Measurements from ENCODE around the gene CDHR5.

The CDHR5 gene

DNA sequence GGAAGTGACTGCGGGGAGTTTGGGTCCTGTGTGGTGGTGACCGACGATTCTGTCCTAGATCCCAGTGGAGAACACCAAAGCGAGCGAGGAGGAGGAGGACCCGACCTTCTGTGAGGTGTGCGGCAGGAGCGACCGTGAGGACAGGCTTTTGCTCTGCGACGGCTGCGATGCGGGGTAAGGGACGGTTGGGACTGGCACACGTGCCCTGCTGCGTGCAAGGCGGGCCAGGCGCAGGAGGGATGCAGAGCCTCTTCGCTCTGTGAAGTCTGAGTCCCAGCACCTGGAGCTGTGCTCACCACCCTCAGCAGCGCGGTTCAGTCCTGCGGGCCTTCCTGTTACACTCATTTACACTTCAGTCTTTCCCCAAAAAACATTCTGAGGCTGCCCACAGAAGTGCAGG lies 32.3 kb downstream of the CDHR5 start:
- Histone ChIP-seq H3K36me3 (ENCODE audit: control insufficient read depth in 5 of 5, insufficient read depth in 5 of 5, low read length in 5 of 5) (peaks cover 0 to 93% (median 82%) of the 10 kb centered on the region in 5 donors), H3K27me3 (ENCODE audit: control insufficient read depth in 5 of 5, insufficient read depth in 4 of 5, low read length in 5 of 5) (no peaks in the 10 kb centered on the region), H3K4me1 (ENCODE audit: control insufficient read depth in 5 of 5, insufficient read depth in 5 of 5, low read length in 5 of 5) (peaks cover 0 to 5% (median 0%) of the 10 kb centered on the region in 5 donors), H3K4me3 (ENCODE audit: low read depth in 1 of 5, low read length in 5 of 5) (no peak overlapping the region), H3K9me3 (ENCODE audit: control insufficient read depth in 5 of 5, low read length in 5 of 5) (no peaks in the 10 kb centered on the region), H3K9ac (ENCODE audit: low read length in 5 of 5) (no peak overlapping the region), H3K27ac (ENCODE audit: low read depth, low read length) (no peak overlapping the region)

DNA sequence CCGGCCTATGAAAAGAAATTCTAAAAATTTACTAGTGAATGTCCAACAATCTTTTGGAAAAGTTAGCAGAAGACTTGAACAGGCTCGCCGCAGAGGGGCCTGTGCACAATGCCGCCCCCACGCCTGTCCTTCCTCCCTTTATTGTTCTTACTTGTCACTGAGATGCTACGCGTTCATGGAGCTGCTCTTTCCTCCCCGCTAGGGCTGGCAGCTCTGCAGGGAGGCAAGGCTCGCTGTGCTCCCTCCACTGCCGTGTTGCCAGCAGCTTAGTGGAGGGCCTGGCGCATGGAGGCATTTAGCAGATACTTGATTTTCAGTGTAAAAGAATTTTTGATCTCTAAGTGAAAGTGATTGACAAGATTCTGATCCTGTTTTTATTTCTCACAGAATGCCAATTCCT lies 33.8 kb downstream of the CDHR5 start:
- Histone ChIP-seq H3K4me3 (ENCODE audit: low read depth in 1 of 5, low read length in 5 of 5) (no peak overlapping the region), H3K4me1 (ENCODE audit: control insufficient read depth in 5 of 5, insufficient read depth in 5 of 5, low read length in 5 of 5) (peaks cover 0 to 5% (median 0%) of the 10 kb centered on the region in 5 donors), H3K9ac (ENCODE audit: low read length in 5 of 5) (no peak overlapping the region), H3K9me3 (ENCODE audit: control insufficient read depth in 5 of 5, low read length in 5 of 5) (no peaks in the 10 kb centered on the region), H3K36me3 (ENCODE audit: control insufficient read depth in 5 of 5, insufficient read depth in 5 of 5, low read length in 5 of 5) (peaks cover 0 to 94% (median 82%) of the 10 kb centered on the region in 5 donors), H3K27ac (ENCODE audit: low read depth, low read length) (no peak overlapping the region), H3K27me3 (ENCODE audit: control insufficient read depth in 5 of 5, insufficient read depth in 4 of 5, low read length in 5 of 5) (no peaks in the 10 kb centered on the region)

DNA sequence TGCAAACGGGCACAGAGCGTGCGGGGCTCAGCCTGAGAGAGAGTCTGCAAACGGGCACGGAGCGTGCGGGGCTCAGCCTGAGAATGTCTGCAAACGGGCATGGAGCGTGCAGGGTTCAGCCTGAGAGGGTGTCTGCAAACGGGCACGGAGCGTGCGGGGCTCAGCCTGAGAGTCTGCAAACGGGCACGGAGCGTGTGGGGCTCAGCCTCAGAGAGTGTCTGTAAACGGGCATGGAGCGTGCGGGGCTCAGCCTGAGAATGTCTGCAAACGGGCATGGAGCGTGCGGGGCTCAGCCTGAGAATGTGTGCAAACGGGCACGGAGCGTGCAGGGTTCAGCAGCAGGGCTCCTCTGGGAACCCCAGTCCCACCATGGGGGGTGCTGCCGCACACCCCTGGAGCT lies 35.0 kb downstream of the CDHR5 start:
- peaks cover 0 to 88% (median 71%) of the 10 kb centered on the region in 5 donors for H3K36me3 ChIP-seq (ENCODE audit: control insufficient read depth in 5 of 5, insufficient read depth in 5 of 5, low read length in 5 of 5)
- no peaks in the 10 kb centered on the region for H3K9me3 ChIP-seq (ENCODE audit: control insufficient read depth in 5 of 5, low read length in 5 of 5)
- H3K27me3 ChIP-seq (ENCODE audit: control insufficient read depth in 5 of 5, insufficient read depth in 4 of 5, low read length in 5 of 5), result no peaks in the 10 kb centered on the region
- H3K9ac ChIP-seq (ENCODE audit: low read length in 5 of 5), result no peak overlapping the region
- no peak overlapping the region for H3K4me3 ChIP-seq (ENCODE audit: low read depth in 1 of 5, low read length in 5 of 5)
- H3K4me1 ChIP-seq (ENCODE audit: control insufficient read depth in 5 of 5, insufficient read depth in 5 of 5, low read length in 5 of 5), result peaks cover 0 to 5% (median 0%) of the 10 kb centered on the region in 5 donors
- H3K27ac ChIP-seq (ENCODE audit: low read depth, low read length), result no peak overlapping the region

GRCh38 chr11:587978-588380 lies 36.8 kb downstream of the CDHR5 start:
- H3K4me3 ChIP-seq (ENCODE audit: low read depth in 1 of 5, low read length in 5 of 5), result no peak overlapping the region
- H3K4me1 ChIP-seq (ENCODE audit: control insufficient read depth in 5 of 5, insufficient read depth in 5 of 5, low read length in 5 of 5), result peaks cover 0 to 5% (median 0%) of the 10 kb centered on the region in 5 donors
- no peak overlapping the region for H3K27ac ChIP-seq (ENCODE audit: low read depth, low read length)
- no peaks in the 10 kb centered on the region for H3K27me3 ChIP-seq (ENCODE audit: control insufficient read depth in 5 of 5, insufficient read depth in 4 of 5, low read length in 5 of 5)
- H3K36me3 ChIP-seq (ENCODE audit: control insufficient read depth in 5 of 5, insufficient read depth in 5 of 5, low read length in 5 of 5), result peaks cover 0 to 85% (median 69%) of the 10 kb centered on the region in 5 donors
- H3K9ac ChIP-seq (ENCODE audit: low read length in 5 of 5), result no peak overlapping the region
- no peaks in the 10 kb centered on the region for H3K9me3 ChIP-seq (ENCODE audit: control insufficient read depth in 5 of 5, low read length in 5 of 5)

GRCh38 chr11:587546-587945 lies 37.2 kb downstream of the CDHR5 start:
- H3K27ac ChIP-seq (ENCODE audit: low read depth, low read length), result no peak overlapping the region
- H3K36me3 ChIP-seq (ENCODE audit: control insufficient read depth in 5 of 5, insufficient read depth in 5 of 5, low read length in 5 of 5), result peaks cover 0 to 84% (median 64%) of the 10 kb centered on the region in 5 donors
- H3K4me1 ChIP-seq (ENCODE audit: control insufficient read depth in 5 of 5, insufficient read depth in 5 of 5, low read length in 5 of 5), result peaks cover 0 to 5% (median 0%) of the 10 kb centered on the region in 5 donors
- H3K9ac ChIP-seq (ENCODE audit: low read length in 5 of 5), result no peak overlapping the region
- no peaks in the 10 kb centered on the region for H3K27me3 ChIP-seq (ENCODE audit: control insufficient read depth in 5 of 5, insufficient read depth in 4 of 5, low read length in 5 of 5)
- no peaks in the 10 kb centered on the region for H3K9me3 ChIP-seq (ENCODE audit: control insufficient read depth in 5 of 5, low read length in 5 of 5)
- H3K4me3 ChIP-seq (ENCODE audit: low read depth in 1 of 5, low read length in 5 of 5), result no peak overlapping the region

DNA sequence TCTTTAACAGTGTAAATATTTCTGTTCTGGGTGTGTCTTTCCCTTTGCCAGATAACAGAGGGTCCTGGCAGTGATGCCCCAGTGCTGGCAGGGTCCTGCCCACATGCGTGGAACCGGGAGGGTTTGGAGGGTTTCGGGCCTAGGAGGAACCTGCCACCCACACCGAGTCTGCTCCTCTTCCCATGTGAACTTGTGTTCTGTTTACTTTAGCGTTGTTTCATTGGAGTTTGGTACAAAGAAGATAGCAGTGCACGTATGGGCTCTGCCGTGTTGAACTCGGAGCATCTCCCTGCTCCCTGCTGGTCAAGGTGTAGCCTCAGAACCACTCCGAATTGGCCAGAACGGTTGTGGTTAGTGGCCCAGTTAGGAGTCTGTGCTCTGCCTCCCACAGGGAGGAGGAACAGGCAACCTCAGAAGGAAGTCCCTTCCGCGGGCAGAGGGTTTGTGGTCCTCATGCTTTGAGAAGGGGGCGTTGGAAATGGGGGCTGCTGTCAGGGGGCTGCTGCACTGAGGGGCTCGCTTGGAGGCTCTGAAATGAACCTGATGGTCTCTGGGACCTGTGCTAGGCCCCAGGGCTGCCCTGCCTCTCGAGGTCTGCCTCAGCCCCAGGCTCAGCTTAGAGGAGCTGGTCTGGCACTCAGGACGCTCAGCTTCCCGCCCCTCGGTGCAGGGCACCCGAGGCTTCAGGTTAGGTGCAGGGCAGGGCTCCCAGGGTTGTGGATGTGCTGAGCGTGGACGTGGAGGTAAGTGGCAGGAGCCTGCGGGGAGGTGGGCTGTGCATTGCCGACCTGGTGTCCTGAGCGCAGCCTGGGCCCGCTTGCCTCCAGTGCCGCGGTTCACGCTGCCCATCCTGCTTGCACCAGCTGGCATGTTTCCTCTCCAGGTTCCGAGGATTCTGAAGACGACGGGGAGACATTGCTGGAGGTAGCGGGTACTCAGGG lies 38.1 kb downstream of the CDHR5 start:
- Histone ChIP-seq H3K27me3 (ENCODE audit: control insufficient read depth in 5 of 5, insufficient read depth in 4 of 5, low read length in 5 of 5) (no peaks in the 10 kb centered on the region), H3K36me3 (ENCODE audit: control insufficient read depth in 5 of 5, insufficient read depth in 5 of 5, low read length in 5 of 5) (peaks cover 0 to 85% (median 65%) of the 10 kb centered on the region in 5 donors), H3K27ac (ENCODE audit: low read depth, low read length) (no peak overlapping the region)

GRCh38 chr11:584287-584686 lies 40.5 kb downstream of the CDHR5 start:
- H3K36me3 ChIP-seq (ENCODE audit: control insufficient read depth in 5 of 5, insufficient read depth in 5 of 5, low read length in 5 of 5), result peaks cover 0 to 65% (median 44%) of the 10 kb centered on the region in 5 donors
- no peaks in the 10 kb centered on the region for H3K27me3 ChIP-seq (ENCODE audit: control insufficient read depth in 5 of 5, insufficient read depth in 4 of 5, low read length in 5 of 5)
- no peak overlapping the region for H3K27ac ChIP-seq (ENCODE audit: low read depth, low read length)
- no peak overlapping the region for H3K4me3 ChIP-seq (ENCODE audit: low read depth in 1 of 5, low read length in 5 of 5)
- no peak overlapping the region for H3K9ac ChIP-seq (ENCODE audit: low read length in 5 of 5)
- H3K4me1 ChIP-seq (ENCODE audit: control insufficient read depth in 5 of 5, insufficient read depth in 5 of 5, low read length in 5 of 5), result peaks cover 2 to 16% (median 14%) of the 10 kb centered on the region in 5 donors
- H3K9me3 ChIP-seq (ENCODE audit: control insufficient read depth in 5 of 5, low read length in 5 of 5), result no peaks in the 10 kb centered on the region

More for the DNA sequence above, 38.1 kb downstream of the CDHR5 start:
- Histone ChIP-seq H3K4me1 (ENCODE audit: control insufficient read depth in 5 of 5, insufficient read depth in 5 of 5, low read length in 5 of 5) (peaks cover 0 to 5% (median 0%) of the 10 kb centered on the region in 5 donors), H3K9ac (ENCODE audit: low read length in 5 of 5) (no peak overlapping the region), H3K9me3 (ENCODE audit: control insufficient read depth in 5 of 5, low read length in 5 of 5) (no peaks in the 10 kb centered on the region), H3K4me3 (ENCODE audit: low read depth in 1 of 5, low read length in 5 of 5) (no peak overlapping the region)

- no peak overlapping the region for H3K27ac ChIP-seq (ENCODE audit: low read depth, low read length)
- H3K27me3 ChIP-seq (ENCODE audit: control insufficient read depth in 5 of 5, insufficient read depth in 4 of 5, low read length in 5 of 5), result no peaks in the 10 kb centered on the region
- H3K4me3 ChIP-seq (ENCODE audit: low read depth in 1 of 5, low read length in 5 of 5), result no peak overlapping the region
- peaks cover 0 to 43% (median 24%) of the 10 kb centered on the region in 5 donors for H3K36me3 ChIP-seq (ENCODE audit: control insufficient read depth in 5 of 5, insufficient read depth in 5 of 5, low read length in 5 of 5)
- H3K9ac ChIP-seq (ENCODE audit: low read length in 5 of 5), result no peak overlapping the region
- peaks cover 16 to 41% (median 32%) of the 10 kb centered on the region in 5 donors for H3K4me1 ChIP-seq (ENCODE audit: control insufficient read depth in 5 of 5, insufficient read depth in 5 of 5, low read length in 5 of 5)
- H3K9me3 ChIP-seq (ENCODE audit: control insufficient read depth in 5 of 5, low read length in 5 of 5), result no peaks in the 10 kb centered on the region
These were observed 43.0 kb downstream of the CDHR5 start for GRCh38 chr11:581752-582151.

DNA sequence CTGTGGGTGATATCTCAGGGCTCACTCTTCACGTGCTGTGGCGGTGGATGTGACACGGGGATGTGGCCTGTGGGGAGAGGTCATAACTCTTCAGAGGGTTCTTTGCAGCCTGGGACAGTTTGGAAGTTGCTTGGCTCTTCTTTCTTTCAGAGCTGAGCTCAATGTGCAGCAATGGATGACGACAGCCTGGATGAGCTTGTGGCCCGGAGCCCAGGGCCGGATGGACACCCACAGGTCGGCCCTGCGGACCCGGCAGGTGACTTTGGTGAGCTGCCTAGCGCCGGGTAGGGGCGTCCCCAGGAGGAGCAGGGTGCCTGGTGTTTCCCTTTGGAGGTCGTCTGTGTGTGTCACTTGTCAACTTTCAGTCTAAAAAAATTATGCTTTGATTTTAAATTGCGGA lies 43.4 kb downstream of the CDHR5 start:
- no peak overlapping the region for H3K9ac ChIP-seq (ENCODE audit: low read length in 5 of 5)
- no peaks in the 10 kb centered on the region for H3K9me3 ChIP-seq (ENCODE audit: control insufficient read depth in 5 of 5, low read length in 5 of 5)
- H3K4me3 ChIP-seq (ENCODE audit: low read depth in 1 of 5, low read length in 5 of 5), result no peak overlapping the region
- peaks cover 16 to 41% (median 32%) of the 10 kb centered on the region in 5 donors for H3K4me1 ChIP-seq (ENCODE audit: control insufficient read depth in 5 of 5, insufficient read depth in 5 of 5, low read length in 5 of 5)
- no peak overlapping the region for H3K27ac ChIP-seq (ENCODE audit: low read depth, low read length)
- H3K36me3 ChIP-seq (ENCODE audit: control insufficient read depth in 5 of 5, insufficient read depth in 5 of 5, low read length in 5 of 5), result peaks cover 0 to 39% (median 20%) of the 10 kb centered on the region in 5 donors
- H3K27me3 ChIP-seq (ENCODE audit: control insufficient read depth in 5 of 5, insufficient read depth in 4 of 5, low read length in 5 of 5), result no peaks in the 10 kb centered on the region

Measured in subcutaneous abdominal adipose tissue (tissue), 5 donors.